GM19240 (cell line): ENCODE measurements around the gene CDC5L.

Source experiments
- DNase-seq: peaks from one replicate; pipeline ENCODE4 v3.0.0; 2011; ENCODE audit warnings: low spot score; ENCODE audit not compliant: insufficient read length

Gene CDC5L

GRCh38 chr6:44373787-44374186, 13.7 kb upstream of the CDC5L start:
- no peak for DNase-seq

GRCh38 chr6:44375071-44375470, 12.4 kb upstream of the CDC5L start:
- DNase-seq = no peak

GRCh38 chr6:44377484-44377883, 10.0 kb upstream of the CDC5L start:
- no peak for DNase-seq

GRCh38 chr6:44377971-44378370, 9.5 kb upstream of the CDC5L start:
- no peak for DNase-seq

GRCh38 chr6:44381739-44382138, 5.8 kb upstream of the CDC5L start:
- no peak for DNase-seq

GRCh38 chr6:44386364-44386928, 1.1 kb upstream of the CDC5L start:
- DNase-seq = no peak

GRCh38 chr6:44386929-44387345, 569 bp upstream of the CDC5L start:
- no peak for DNase-seq

- no peak for DNase-seq
Observed at GRCh38 chr6:44388135-44388487, 605 bp downstream of the CDC5L start.

- no peak for DNase-seq
Observed at GRCh38 chr6:44388887-44389286, 1.4 kb downstream of the CDC5L start.

- no peak for DNase-seq
Observed at GRCh38 chr6:44390158-44390683, 2.7 kb downstream of the CDC5L start.

- no peak for DNase-seq
Observed at GRCh38 chr6:44395501-44395900, 8.0 kb downstream of the CDC5L start.

GRCh38 chr6:44396968-44397367, 9.5 kb downstream of the CDC5L start:
- DNase-seq = no peak

GRCh38 chr6:44397424-44398164, 10.1 kb downstream of the CDC5L start:
- no peak for DNase-seq

- no peak for DNase-seq
Observed at GRCh38 chr6:44399991-44400390, 12.5 kb downstream of the CDC5L start.

GRCh38 chr6:44400572-44400971, 13.1 kb downstream of the CDC5L start:
- no peak for DNase-seq

- DNase-seq = no peak
Observed at GRCh38 chr6:44401138-44401537, 13.6 kb downstream of the CDC5L start.

GRCh38 chr6:44404022-44404714, 16.7 kb downstream of the CDC5L start:
- no peak for DNase-seq

GRCh38 chr6:44404715-44405099, 17.2 kb downstream of the CDC5L start:
- no peak for DNase-seq

GRCh38 chr6:44407951-44408670, 20.6 kb downstream of the CDC5L start:
- DNase-seq = no peak

- DNase-seq = no peak
Observed at GRCh38 chr6:44409207-44409794, 21.8 kb downstream of the CDC5L start.

- DNase-seq = no peak
Observed at GRCh38 chr6:44410363-44410762, 22.9 kb downstream of the CDC5L start.

GRCh38 chr6:44411141-44411540, 23.6 kb downstream of the CDC5L start:
- no peak for DNase-seq
